ENCODE results near the gene TNPO2. TPM values are rescaled to one million over a fixed set of nuclear protein-coding genes. Genes with fewer than 3 reads are reported as not detected.

The TNPO2 gene
- total and polyA plus RNA-seq, 2 experiments from 2014 or later: 13.3 to 30.9 TPM

- TF ChIP-seq EZH2phosphoT487 (IDR thresholded peaks at IDR 0.05; ENCODE audit: insufficient read depth, low read depth): no peak
- no peak for TF ChIP-seq EZH2 (IDR thresholded peaks at IDR 0.05; ENCODE audit: insufficient read depth, poor library complexity, severe bottlenecking)
- no peaks in the 10 kb centered on the region for H3K9me3 ChIP-seq (ENCODE audit: low read depth)
- H2AFZ ChIP-seq: no peak overlapping the region
- H3K4me3 ChIP-seq: no peak overlapping the region
- no peaks in the 10 kb centered on the region for H3K9me2 ChIP-seq (ENCODE audit: insufficient read depth)
- no peak overlapping the region for H3K4me2 ChIP-seq (ENCODE audit: unreplicated experiment)
- H3F3A ChIP-seq (ENCODE audit: insufficient read depth): no peaks in the 10 kb centered on the region
- H3K36me3 ChIP-seq (ENCODE audit: low read depth): no peaks in the 10 kb centered on the region
- in situ Hi-C loops (cut with MboI): no loop called here
- H3K27me3 ChIP-seq (replicated peaks; ENCODE audit: insufficient read depth): no peaks in the 10 kb centered on the region
- H3K27ac ChIP-seq: no peak overlapping the region
- no peaks in the 10 kb centered on the region for H3K4me1 ChIP-seq (ENCODE audit: insufficient read depth)
- DNase-seq: no peak
- 91 to 93% methylated on average over 15 of the region's 15 CpGs for WGBS, 2 experiments (ENCODE audit: low coverage in 1 of 2, low lambda C conversion rate in 2 of 2, missing lambda C conversion rate in 2 of 2)
- no peaks in the 10 kb centered on the region for H3K79me2 ChIP-seq (ENCODE audit: insufficient read depth)
- no peaks in the 10 kb centered on the region for H4K20me1 ChIP-seq (ENCODE audit: insufficient read depth)
- H3K9ac ChIP-seq: no peak overlapping the region
Measured at GRCh38 chr19:12767666-12768065, 43.9 kb upstream of the TNPO2 start.

GRCh38 chr19:12767150-12767549 is 43.4 kb upstream of the TNPO2 start:
- 81 to 88% methylated on average over 9 to 11 of the region's 11 CpGs for WGBS, 2 experiments (ENCODE audit: low coverage in 1 of 2, low lambda C conversion rate in 2 of 2, missing lambda C conversion rate in 2 of 2)
- no peak overlapping the region for H3K9ac ChIP-seq
- no peaks in the 10 kb centered on the region for H3K9me2 ChIP-seq (ENCODE audit: insufficient read depth)
- H3K9me3 ChIP-seq (ENCODE audit: low read depth): no peaks in the 10 kb centered on the region
- no peak overlapping the region for H3K27ac ChIP-seq
- H3K79me2 ChIP-seq (ENCODE audit: insufficient read depth): no peaks in the 10 kb centered on the region
- H4K20me1 ChIP-seq (ENCODE audit: insufficient read depth): no peaks in the 10 kb centered on the region
- H3F3A ChIP-seq (ENCODE audit: insufficient read depth): no peaks in the 10 kb centered on the region
- no peak overlapping the region for H3K4me3 ChIP-seq
- in situ Hi-C loops (cut with MboI): no loop called here
- no peak for TF ChIP-seq EZH2 (IDR thresholded peaks at IDR 0.05; ENCODE audit: insufficient read depth, poor library complexity, severe bottlenecking)
- TF ChIP-seq EZH2phosphoT487 (IDR thresholded peaks at IDR 0.05; ENCODE audit: insufficient read depth, low read depth): no peak
- no peak overlapping the region for H3K4me2 ChIP-seq (ENCODE audit: unreplicated experiment)
- H3K27me3 ChIP-seq (replicated peaks; ENCODE audit: insufficient read depth): no peaks in the 10 kb centered on the region
- DNase-seq: no peak
- no peaks in the 10 kb centered on the region for H3K36me3 ChIP-seq (ENCODE audit: low read depth)
- no peaks in the 10 kb centered on the region for H3K4me1 ChIP-seq (ENCODE audit: insufficient read depth)
- no peak overlapping the region for H2AFZ ChIP-seq

- in situ Hi-C loops (cut with MboI): no loop called here
- Histone ChIP-seq H3K9me2 (ENCODE audit: insufficient read depth) (no peaks in the 10 kb centered on the region), H3K79me2 (ENCODE audit: insufficient read depth) (no peaks in the 10 kb centered on the region), H3K4me1 (ENCODE audit: insufficient read depth) (no peaks in the 10 kb centered on the region), H3K9me3 (ENCODE audit: low read depth) (no peaks in the 10 kb centered on the region), H3K4me3 (peak overlapping the region; percentile 75), H3K27me3 (replicated peaks; ENCODE audit: insufficient read depth) (no peaks in the 10 kb centered on the region), H2AFZ (peak overlapping the region; percentile 77; the same call in 1 of the 2 replicates), H3K36me3 (ENCODE audit: low read depth) (no peaks in the 10 kb centered on the region), H3K9ac (0 out of 2 replicates have a peak overlapping the region, but pooled peaks have one; percentile 30), H3K4me2 (ENCODE audit: unreplicated experiment) (peak overlapping the region; percentile 96), H3F3A (ENCODE audit: insufficient read depth) (no peaks in the 10 kb centered on the region), H4K20me1 (ENCODE audit: insufficient read depth) (no peaks in the 10 kb centered on the region), H3K27ac (no peak overlapping the region)
- TF ChIP-seq EZH2 (IDR thresholded peaks at IDR 0.05; ENCODE audit: insufficient read depth, poor library complexity, severe bottlenecking) (no peak), EZH2phosphoT487 (IDR thresholded peaks at IDR 0.05; ENCODE audit: insufficient read depth, low read depth) (no peak)
- WGBS, 2 experiments (ENCODE audit: low coverage in 1 of 2, low lambda C conversion rate in 2 of 2, missing lambda C conversion rate in 2 of 2): 38 to 49% methylated on average over 30 of the region's 30 CpGs
- DNase-seq: peak; percentile 83
Measured at GRCh38 chr19:12766051-12766521, 42.4 kb upstream of the TNPO2 start.

GRCh38 chr19:12764698-12765097 is 41.0 kb upstream of the TNPO2 start:
- Histone ChIP-seq H3K79me2 (ENCODE audit: insufficient read depth) (no peaks in the 10 kb centered on the region), H3K9ac (no peak overlapping the region), H3K27me3 (replicated peaks; ENCODE audit: insufficient read depth) (no peaks in the 10 kb centered on the region), H2AFZ (no peak overlapping the region), H3K4me1 (ENCODE audit: insufficient read depth) (no peaks in the 10 kb centered on the region), H3K9me2 (ENCODE audit: insufficient read depth) (no peaks in the 10 kb centered on the region), H3K4me3 (no peak overlapping the region), H3K27ac (no peak overlapping the region), H3K36me3 (ENCODE audit: low read depth) (no peaks in the 10 kb centered on the region), H3F3A (ENCODE audit: insufficient read depth) (no peaks in the 10 kb centered on the region), H3K4me2 (ENCODE audit: unreplicated experiment) (no peak overlapping the region), H4K20me1 (ENCODE audit: insufficient read depth) (no peaks in the 10 kb centered on the region), H3K9me3 (ENCODE audit: low read depth) (no peaks in the 10 kb centered on the region)
- DNase-seq: no peak
- 97 to 99% methylated on average over 16 of the region's 16 CpGs for WGBS, 2 experiments (ENCODE audit: low coverage in 1 of 2, low lambda C conversion rate in 2 of 2, missing lambda C conversion rate in 2 of 2)
- TF ChIP-seq EZH2phosphoT487 (IDR thresholded peaks at IDR 0.05; ENCODE audit: insufficient read depth, low read depth) (no peak), EZH2 (IDR thresholded peaks at IDR 0.05; ENCODE audit: insufficient read depth, poor library complexity, severe bottlenecking) (no peak)
- in situ Hi-C loops (cut with MboI): no loop called here

- in situ Hi-C loops (cut with MboI): no loop called here
- Histone ChIP-seq H2AFZ (no peak overlapping the region), H3K27me3 (replicated peaks; ENCODE audit: insufficient read depth) (no peaks in the 10 kb centered on the region), H3K4me1 (ENCODE audit: insufficient read depth) (no peaks in the 10 kb centered on the region), H3K4me2 (ENCODE audit: unreplicated experiment) (no peak overlapping the region), H3F3A (ENCODE audit: insufficient read depth) (peaks cover 10% of the 10 kb centered on the region), H4K20me1 (ENCODE audit: insufficient read depth) (no peaks in the 10 kb centered on the region), H3K9ac (no peak overlapping the region), H3K27ac (no peak overlapping the region), H3K4me3 (no peak overlapping the region), H3K9me2 (ENCODE audit: insufficient read depth) (no peaks in the 10 kb centered on the region), H3K36me3 (ENCODE audit: low read depth) (no peaks in the 10 kb centered on the region), H3K79me2 (ENCODE audit: insufficient read depth) (no peaks in the 10 kb centered on the region), H3K9me3 (ENCODE audit: low read depth) (no peaks in the 10 kb centered on the region)
- TF ChIP-seq EZH2phosphoT487 (IDR thresholded peaks at IDR 0.05; ENCODE audit: insufficient read depth, low read depth) (no peak), EZH2 (IDR thresholded peaks at IDR 0.05; ENCODE audit: insufficient read depth, poor library complexity, severe bottlenecking) (no peak)
- DNase-seq: no peak
- WGBS, 2 experiments (ENCODE audit: low coverage in 1 of 2, low lambda C conversion rate in 2 of 2, missing lambda C conversion rate in 2 of 2): 91 to 92% methylated on average over 10 to 11 of the region's 11 CpGs
Measured at GRCh38 chr19:12763100-12763499, 39.4 kb upstream of the TNPO2 start.

Data from GM23248 (cell line).